Caco-2 (cell line): ENCODE results near the gene NBPF3. TPM values are rescaled to one million over a fixed set of nuclear protein-coding genes. Genes with fewer than 3 reads are reported as not detected.
"Not testable (repeated sequence)": the region's sequence is repeated elsewhere in the genome, so short reads cannot be mapped to it uniquely, and the experiment has no call there.

Experiments used
- BruUV-seq: library from RNA; stranded (reverse); fragments of 400-500 nt; replicated peaks from 2 replicates; lab custom pipeline; 2021; lab: Mats Ljungman, UMichigan
- CTCF ChIA-PET: fragments of 300-600 bp; sonication (Branson Sonifier 250); formaldehyde crosslinking; loops from one replicate; lab custom pipeline; 2022; ENCODE audit warnings: antibody characterized with exemption; lab: Charles Lee
- POLR2A ChIA-PET: fragments of 300-600 bp; sonication (Branson Sonifier 250); formaldehyde crosslinking; loops from one replicate; lab custom pipeline; 2022; ENCODE audit warnings: antibody characterized with exemption; lab: Charles Lee
- DNase-seq, 2 experiments: peaks; one replicate each; pipeline versions ENCODE4 v3.0.0 to v3.0.0-alpha.2; 2020 to 2022
- H3K27me3 ChIP-seq: replicated peaks from 2 replicates; pipeline ENCODE4 v1.6.0; 2011; ENCODE audit warnings: low read length; ENCODE audit not compliant: control insufficient read depth, insufficient read depth
- H3K36me3 ChIP-seq: 2 replicates; pipeline ENCODE4 v1.5.1; 2011; ENCODE audit warnings: low read length; ENCODE audit not compliant: control insufficient read depth, insufficient read depth
- H3K4me1 ChIP-seq: fragments of 250-450 bp; sonication (Bioruptor Pico); 2 replicates; pipeline ENCODE4 v1.5.1; 2020; ENCODE audit warnings: mild to moderate bottlenecking
- H3K4me3 ChIP-seq: 2 replicates; pipeline ENCODE4 v1.5.1; 2011; ENCODE audit warnings: low read depth, mild to moderate bottlenecking, control low read depth, low read length
- H3K9me3 ChIP-seq: fragments of 250-450 bp; sonication (Bioruptor Pico); 2 replicates; pipeline ENCODE4 v1.5.1; 2020; ENCODE audit warnings: mild to moderate bottlenecking, moderate library complexity
- H3K27ac Mint-ChIP-seq: one replicate; pipeline ENCODE4 v1.8.0; 2022; ENCODE audit warnings: mixed read lengths; ENCODE audit not compliant: unreplicated experiment
- H3K27me3 Mint-ChIP-seq: one replicate; pipeline ENCODE4 v1.8.0; 2022; ENCODE audit warnings: mixed read lengths; ENCODE audit not compliant: insufficient read depth, unreplicated experiment
- H3K36me3 Mint-ChIP-seq: one replicate; pipeline ENCODE4 v1.8.0; 2022; ENCODE audit warnings: mild to moderate bottlenecking, mixed read lengths; ENCODE audit not compliant: insufficient read depth, unreplicated experiment
- H3K4me1 Mint-ChIP-seq: one replicate; pipeline ENCODE4 v1.8.0; 2022; ENCODE audit warnings: low read depth, mixed read lengths; ENCODE audit not compliant: unreplicated experiment
- H3K4me3 Mint-ChIP-seq: one replicate; pipeline ENCODE4 v1.8.0; 2022; ENCODE audit warnings: mild to moderate bottlenecking, moderate library complexity, mixed read lengths; ENCODE audit not compliant: unreplicated experiment
- H3K9me3 Mint-ChIP-seq: one replicate; pipeline ENCODE4 v1.8.0; 2022; ENCODE audit warnings: mixed read lengths; ENCODE audit not compliant: unreplicated experiment
- intact Hi-C: fragments of 100-400 bp; cut with micrococcal nuclease; formaldehyde crosslinking; loops from one replicate; pipeline ENCODE4 v1.10.0; 2022; ENCODE audit not compliant: unreplicated experiment
- total RNA-seq: library from RNA; stranded (reverse); gene quantifications from 2 replicates; pipeline ENCODE4 v1.2.3, GENCODE V29; 2022
- TF ChIP-seq, protein P1 (sequence below), 2 experiments: fragments of 200-600 bp in 1 of 2; IDR thresholded peaks; 1 replicate in 1 of 2; 2 replicates in 1 of 2; pipeline versions ENCODE4 v1.5.1 to v1.8.0; 2011 to 2022; ENCODE audit warnings: antibody characterized with exemption in 1 of 2, control low read depth in 1 of 2, inconsistent platforms in 1 of 2, low read depth in 1 of 2, low read length in 1 of 2, mild to moderate bottlenecking in 1 of 2, moderate library complexity in 1 of 2; ENCODE audit not compliant: insufficient read depth in 1 of 2, severe bottlenecking in 1 of 2, unreplicated experiment in 1 of 2

The NBPF3 gene
- total RNA-seq, 1 experiment from 2014 or later, result 14.9 TPM

DNA sequence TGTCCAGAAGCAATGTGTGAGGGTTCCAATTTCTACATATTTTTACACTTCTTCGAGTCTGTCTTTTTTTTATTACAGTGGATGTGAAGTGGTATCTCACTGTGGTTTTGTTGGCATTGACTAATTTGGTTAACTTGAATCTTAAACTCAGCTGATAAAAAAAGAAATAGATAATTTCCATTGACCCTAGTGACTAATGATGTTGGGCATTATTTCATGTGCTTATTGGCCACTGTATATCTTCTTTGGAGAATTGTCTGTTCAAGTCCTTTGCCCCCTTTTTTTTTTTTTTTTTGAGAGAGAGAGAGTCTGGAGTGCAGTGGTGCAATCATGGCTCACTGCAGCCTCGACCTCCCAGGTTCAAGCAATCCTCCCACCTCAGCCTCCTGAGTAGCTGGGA is 33.3 kb upstream of the NBPF3 start:
- POLR2A ChIA-PET, result no interaction called here
- no peak overlapping the region for H3K4me3 Mint-ChIP-seq

DNA sequence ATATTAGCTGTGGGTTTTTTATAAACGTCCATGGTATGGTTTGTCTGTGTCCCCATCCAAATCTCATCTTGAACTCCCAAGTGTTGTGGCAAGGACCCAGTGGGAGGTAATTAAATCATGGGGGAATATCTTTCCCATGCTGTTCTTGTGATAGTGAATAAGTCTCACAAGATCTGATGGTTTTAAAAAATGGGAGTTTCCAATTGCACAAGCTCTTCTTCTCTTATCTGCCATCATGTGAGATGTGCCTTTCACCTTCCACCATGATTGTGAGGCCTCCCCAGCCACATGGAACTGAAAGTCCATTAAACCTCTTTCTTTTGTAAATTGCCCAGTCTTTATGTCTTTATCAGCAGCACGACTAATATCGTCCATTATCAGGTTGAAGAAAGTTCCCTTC is 30.0 kb upstream of the NBPF3 start:
- intact Hi-C loops, H3K27me3 Mint-ChIP-seq: not testable (repeated sequence)

More for the DNA sequence above, 33.3 kb upstream of the NBPF3 start:
- no peak for DNase-seq
- H3K4me3 ChIP-seq, result no peak overlapping the region
- TF ChIP-seq, protein P1, sequence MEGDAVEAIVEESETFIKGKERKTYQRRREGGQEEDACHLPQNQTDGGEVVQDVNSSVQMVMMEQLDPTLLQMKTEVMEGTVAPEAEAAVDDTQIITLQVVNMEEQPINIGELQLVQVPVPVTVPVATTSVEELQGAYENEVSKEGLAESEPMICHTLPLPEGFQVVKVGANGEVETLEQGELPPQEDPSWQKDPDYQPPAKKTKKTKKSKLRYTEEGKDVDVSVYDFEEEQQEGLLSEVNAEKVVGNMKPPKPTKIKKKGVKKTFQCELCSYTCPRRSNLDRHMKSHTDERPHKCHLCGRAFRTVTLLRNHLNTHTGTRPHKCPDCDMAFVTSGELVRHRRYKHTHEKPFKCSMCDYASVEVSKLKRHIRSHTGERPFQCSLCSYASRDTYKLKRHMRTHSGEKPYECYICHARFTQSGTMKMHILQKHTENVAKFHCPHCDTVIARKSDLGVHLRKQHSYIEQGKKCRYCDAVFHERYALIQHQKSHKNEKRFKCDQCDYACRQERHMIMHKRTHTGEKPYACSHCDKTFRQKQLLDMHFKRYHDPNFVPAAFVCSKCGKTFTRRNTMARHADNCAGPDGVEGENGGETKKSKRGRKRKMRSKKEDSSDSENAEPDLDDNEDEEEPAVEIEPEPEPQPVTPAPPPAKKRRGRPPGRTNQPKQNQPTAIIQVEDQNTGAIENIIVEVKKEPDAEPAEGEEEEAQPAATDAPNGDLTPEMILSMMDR (IDR thresholded peaks at IDR 0.05; ENCODE audit: insufficient read depth in 1 of 2, low read depth in 1 of 2, low read length in 1 of 2, severe bottlenecking in 1 of 2, unreplicated experiment in 1 of 2), result no peak
- no peaks in the 10 kb centered on the region for H3K36me3 ChIP-seq
- peaks cover 5% of the 10 kb centered on the region; the same call in 1 of the 2 replicates for H3K4me1 ChIP-seq
- Mint-ChIP-seq H3K9me3 (no peaks in the 10 kb centered on the region), H3K27me3 (no peaks in the 10 kb centered on the region), H3K4me1 (no peaks in the 10 kb centered on the region), H3K27ac (no peak overlapping the region), H3K36me3 (no peaks in the 10 kb centered on the region)
- H3K9me3 ChIP-seq, result no peaks in the 10 kb centered on the region
- BruUV-seq, result no TSS peak
- CTCF ChIA-PET, result no interaction called here
- no peaks in the 10 kb centered on the region for H3K27me3 ChIP-seq
- intact Hi-C loops, result no loop called here

DNA sequence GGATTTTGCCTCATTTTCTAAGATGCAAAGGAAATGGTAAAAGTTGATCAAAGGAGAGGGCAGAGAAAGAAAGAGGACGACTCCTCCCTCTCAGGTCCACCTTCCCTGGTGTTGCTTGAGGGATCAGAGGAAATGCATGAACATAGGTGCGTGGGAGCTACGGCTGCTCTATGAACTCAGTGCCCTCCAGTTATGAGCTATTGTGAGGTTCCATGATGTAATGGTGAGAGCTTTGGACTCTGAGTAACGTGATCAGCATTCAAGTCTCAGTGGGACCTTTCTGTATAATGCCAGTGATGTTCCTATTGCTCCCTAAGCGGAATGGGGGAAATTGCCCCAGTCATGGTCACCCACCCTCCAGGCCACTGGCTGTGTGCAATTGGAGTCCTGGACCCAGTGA is 25.9 kb upstream of the NBPF3 start:
- no TSS peak for BruUV-seq
- TF ChIP-seq, protein P1 (IDR thresholded peaks at IDR 0.05; ENCODE audit: insufficient read depth in 1 of 2, low read depth in 1 of 2, low read length in 1 of 2, severe bottlenecking in 1 of 2, unreplicated experiment in 1 of 2), result no peak
- CTCF ChIA-PET, result no interaction called here
- H3K4me3 Mint-ChIP-seq, result no peak overlapping the region
- H3K27ac Mint-ChIP-seq, result no peak overlapping the region
- no peaks in the 10 kb centered on the region for H3K36me3 ChIP-seq
- no peak for DNase-seq
- no peaks in the 10 kb centered on the region for H3K9me3 ChIP-seq
- no peaks in the 10 kb centered on the region for H3K9me3 Mint-ChIP-seq
- H3K36me3 Mint-ChIP-seq, result no peaks in the 10 kb centered on the region
- intact Hi-C loops, result no loop called here
- H3K4me1 ChIP-seq, result no peaks in the 10 kb centered on the region
- H3K4me1 Mint-ChIP-seq, result no peaks in the 10 kb centered on the region
- no peaks in the 10 kb centered on the region for H3K27me3 ChIP-seq
- POLR2A ChIA-PET, result no interaction called here
- no peak overlapping the region for H3K4me3 ChIP-seq
- peaks cover 7% of the 10 kb centered on the region for H3K27me3 Mint-ChIP-seq

More for the DNA sequence above, 30.0 kb upstream of the NBPF3 start:
- H3K4me1 ChIP-seq, H3K4me3 ChIP-seq, CTCF ChIA-PET, POLR2A ChIA-PET, H3K4me3 Mint-ChIP-seq, H3K9me3 ChIP-seq, H3K27me3 ChIP-seq, H3K36me3 Mint-ChIP-seq, BruUV-seq, H3K9me3 Mint-ChIP-seq, H3K36me3 ChIP-seq, H3K4me1 Mint-ChIP-seq, H3K27ac Mint-ChIP-seq, DNase-seq: not testable (repeated sequence)

DNA sequence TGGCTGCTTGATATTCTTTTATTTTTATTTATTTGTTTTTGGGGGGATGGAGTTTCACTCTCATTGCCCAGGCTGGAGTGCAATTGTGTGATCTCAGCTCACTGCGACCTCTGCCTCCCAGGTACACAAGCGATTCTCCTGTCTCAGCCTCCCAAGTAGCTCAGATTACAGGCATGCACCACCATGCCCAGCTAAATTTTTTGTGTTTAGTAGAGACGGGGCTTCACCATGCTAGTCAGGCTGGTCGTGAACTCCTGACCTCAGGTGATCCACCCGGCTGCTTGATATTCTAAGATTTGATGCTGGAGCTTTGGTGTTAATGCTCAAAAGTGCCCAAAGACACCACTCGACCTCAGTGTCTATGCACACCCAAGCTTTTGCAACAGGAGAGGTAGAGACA is 19.6 kb upstream of the NBPF3 start:
- H3K36me3 Mint-ChIP-seq, BruUV-seq, H3K4me1 ChIP-seq, POLR2A ChIA-PET, H3K9me3 Mint-ChIP-seq, H3K27me3 ChIP-seq, H3K9me3 ChIP-seq, H3K4me1 Mint-ChIP-seq, H3K4me3 ChIP-seq, CTCF ChIA-PET, DNase-seq, H3K27ac Mint-ChIP-seq, intact Hi-C loops, H3K4me3 Mint-ChIP-seq, H3K36me3 ChIP-seq: not testable (repeated sequence)
- peaks cover 12% of the 10 kb centered on the region for H3K27me3 Mint-ChIP-seq

DNA sequence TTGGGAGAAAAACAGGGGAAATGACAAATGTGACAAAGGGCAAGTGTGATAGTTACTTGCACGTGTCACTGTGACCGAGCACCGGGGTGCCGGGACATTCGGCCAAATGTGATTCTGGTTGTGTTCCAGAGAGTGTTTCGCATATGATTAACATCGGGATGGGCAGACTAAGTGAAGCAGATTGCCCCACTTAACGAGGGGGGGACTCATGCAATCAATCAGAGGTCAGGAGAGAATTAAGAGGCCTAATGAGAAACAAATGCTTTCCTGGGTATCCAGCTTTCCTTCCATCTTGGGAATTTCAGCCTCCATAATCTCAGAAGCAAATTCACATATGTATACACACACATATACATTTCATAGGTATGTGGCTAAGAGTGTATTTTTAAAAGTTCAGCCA is 18.6 kb upstream of the NBPF3 start:
- H3K36me3 ChIP-seq, DNase-seq, H3K36me3 Mint-ChIP-seq, intact Hi-C loops, H3K27ac Mint-ChIP-seq, H3K9me3 ChIP-seq, CTCF ChIA-PET, H3K4me1 ChIP-seq, H3K4me3 Mint-ChIP-seq, H3K4me3 ChIP-seq, H3K9me3 Mint-ChIP-seq, H3K4me1 Mint-ChIP-seq, H3K27me3 Mint-ChIP-seq, BruUV-seq, POLR2A ChIA-PET, H3K27me3 ChIP-seq: not testable (repeated sequence)
